SK-N-SH (cell line): ENCODE measurements around the gene RASGRP4. TPM values are rescaled to one million over a fixed set of nuclear protein-coding genes. Genes with fewer than 3 reads are reported as not detected.
A peak's percentile ranks its signal among the peaks of the same experiment; 100 is the strongest.

Experiments
- CTCF ChIA-PET: fragments of 300-600, 350-600 bp; formaldehyde crosslinking; extraction: SDS; loops from one replicate; lab custom pipeline; 2021; lab: Yijun Ruan, JAX
- POLR2A ChIA-PET: fragments of 350-600 bp; sonication (Branson Sonifier 250); formaldehyde crosslinking; extraction: SDS; loops from one replicate; lab custom pipeline; 2020; ENCODE audit warnings: antibody characterized with exemption, inconsistent platforms; lab: Yijun Ruan, JAX
- DNase-seq: peaks from one replicate; pipeline ENCODE4 v3.0.0; 2012
- H2AFZ ChIP-seq: fragments of 200-600 bp; sonication (generic); 2 replicates; pipeline ENCODE4 v1.8.1; 2016; ENCODE audit warnings: antibody characterized with exemption, mild to moderate bottlenecking, low read depth
- H3F3A ChIP-seq: fragments of 200-600 bp; sonication (generic); replicated peaks from 2 replicates; pipeline ENCODE3; 2016; ENCODE audit warnings: antibody characterized with exemption, mild to moderate bottlenecking; ENCODE audit not compliant: insufficient read depth
- H3K27ac ChIP-seq, 2 experiments: fragments of 200-500 bp in 1 of 2; fragments of 200-600 bp in 1 of 2; sonication (Bioruptor generic) in 1 of 2; sonication (generic), shearing (Covaris generic) in 1 of 2; 2 replicates each; pipeline versions ENCODE4 v1.5.1 to v1.6.1; 2014 to 2016; ENCODE audit warnings: low read depth in 2 of 2, inconsistent platforms in 1 of 2, low read length in 1 of 2, mild to moderate bottlenecking in 1 of 2, mixed read lengths in 1 of 2
- H3K27me3 ChIP-seq: fragments of 200-600 bp; sonication (generic), shearing (Covaris generic); 2 replicates; pipeline ENCODE4 v1.6.1; 2016; ENCODE audit warnings: mixed run types; ENCODE audit not compliant: insufficient read depth
- H3K36me3 ChIP-seq, 2 experiments: fragments of 200-500 bp in 1 of 2; fragments of 200-600 bp in 1 of 2; sonication (Bioruptor generic) in 1 of 2; sonication (generic) in 1 of 2; replicated peaks in 1 of 2; 2 replicates each; pipeline versions ENCODE3 to v1.5.1; 2014 to 2016; ENCODE audit warnings: low read length in 1 of 2, mild to moderate bottlenecking in 1 of 2; ENCODE audit not compliant: insufficient read depth in 2 of 2, control insufficient read depth in 1 of 2
- H3K4me1 ChIP-seq, 2 experiments: fragments of 200-500 bp in 1 of 2; fragments of 200-600 bp in 1 of 2; sonication (Bioruptor generic) in 1 of 2; sonication (generic), shearing (Covaris generic) in 1 of 2; 2 replicates each; pipeline versions ENCODE4 v1.5.1 to v1.6.1; 2014 to 2016; ENCODE audit warnings: low read depth in 1 of 2, low read length in 1 of 2, mixed run types in 1 of 2; ENCODE audit not compliant: insufficient read depth in 2 of 2, control insufficient read depth in 1 of 2
- H3K4me2 ChIP-seq: fragments of 200-600 bp; sonication (generic), shearing (Covaris generic); 2 replicates; pipeline ENCODE4 v1.6.1; 2017; ENCODE audit warnings: mixed run types
- H3K4me3 ChIP-seq, 2 experiments: fragments of 200-500 bp in 1 of 2; fragments of 200-600 bp in 1 of 2; sonication (Bioruptor generic) in 1 of 2; sonication (generic), shearing (Covaris generic) in 1 of 2; 2 replicates each; pipeline versions ENCODE4 v1.5.1 to v1.8.1; 2014 to 2016; ENCODE audit warnings: low read depth in 2 of 2, inconsistent platforms in 1 of 2, low read length in 1 of 2, mild to moderate bottlenecking in 1 of 2, mixed read lengths in 1 of 2, moderate library complexity in 1 of 2
- H3K79me2 ChIP-seq: fragments of 200-600 bp; sonication (generic); 2 replicates; pipeline ENCODE4 v1.8.1; 2017; ENCODE audit warnings: mild to moderate bottlenecking; ENCODE audit not compliant: insufficient read depth
- H3K9ac ChIP-seq: fragments of 200-600 bp; sonication (generic); 2 replicates; pipeline ENCODE4 v1.6.1; 2017; ENCODE audit warnings: mixed run types
- H3K9me2 ChIP-seq: fragments of 200-600 bp; sonication (generic); 2 replicates; pipeline ENCODE4 v1.6.1; 2017; ENCODE audit warnings: mixed run types
- H3K9me3 ChIP-seq: fragments of 200-600 bp; sonication (generic); 2 replicates; pipeline ENCODE4 v1.6.1; 2017; ENCODE audit warnings: mixed run types, mild to moderate bottlenecking, moderate library complexity
- H4K20me1 ChIP-seq: fragments of 200-600 bp; sonication (generic); 2 replicates; pipeline ENCODE4 v1.6.1; 2017; ENCODE audit warnings: mild to moderate bottlenecking, mixed run types; ENCODE audit not compliant: insufficient read depth
- FOXJ3 ChIP-seq: sonication (generic); formaldehyde crosslinking; IDR thresholded peaks from 2 replicates; pipeline ENCODE4 v1.5.1; 2020; ENCODE audit warnings: mild to moderate bottlenecking, missing genetic modification reagents
- NRF1 ChIP-seq: IDR thresholded peaks from 2 replicates; pipeline ENCODE4 v1.6.1; 2012; ENCODE audit warnings: low read depth, mild to moderate bottlenecking, low read length
- PBX3 ChIP-seq: IDR thresholded peaks from 2 replicates; pipeline ENCODE4; 2012
- POLR2AphosphoS5 ChIP-seq: IDR thresholded peaks from 2 replicates; pipeline ENCODE4 v1.6.1; 2012; ENCODE audit warnings: low read depth, low read length
- RXRA ChIP-seq: IDR thresholded peaks from 2 replicates; pipeline ENCODE4 v1.4.0; 2012; ENCODE audit warnings: low read depth, mild to moderate bottlenecking, borderline replicate concordance
- USF1 ChIP-seq: IDR thresholded peaks from 2 replicates; pipeline ENCODE4 v1.4.0; 2012; ENCODE audit warnings: low read depth, borderline replicate concordance
- USF2 ChIP-seq: fragments of 150-350 bp; IDR thresholded peaks from 2 replicates; pipeline ENCODE4 v1.6.1; 2017; ENCODE audit warnings: antibody characterized with exemption, low read length, low read depth, borderline replicate concordance
- WGBS: methylation state at CpG from one replicate; pipeline ENCODE4 v1.1.6; 2017; ENCODE audit warnings: low lambda C conversion rate; 5-methylcytosine and 5-hydroxymethylcytosine counted together
- polyA plus RNA-seq, 3 experiments: library from polyadenylated mRNA; depleted of rRNA; stranded (reverse); fragments of >200 nt; gene quantifications; 2 replicates each; pipeline ENCODE4 v1.2.3, GENCODE V29; 2012

Gene RASGRP4
- polyA plus RNA-seq, 1 of the 3 experiments (the other 2 are of a cell fraction) = not detected

- no peak overlapping the region for H2AFZ ChIP-seq
- CTCF ChIA-PET = interaction anchor here (0.7 to 1.2 kb wide), 2 partner anchors 166 to 711 kb away, joined by 3 read pairs; no protein-coding TSS in a partner anchor
- POLR2A ChIA-PET = interaction anchor here (5.1 kb wide), 1 partner anchor 11 kb away, joined by 30 read pairs; the partner anchor contains the start of genes GGN and SPRED3
Measured at GRCh38 chr19:38399537-38399936, 26.5 kb downstream of the RASGRP4 start.

GRCh38 chr19:38399081-38399480 lies 26.9 kb downstream of the RASGRP4 start:
- Histone ChIP-seq H3K9ac (no peak overlapping the region), H3K4me3 (no peak overlapping the region), H3K27me3 (no peaks in the 10 kb centered on the region)
- TF ChIP-seq FOXJ3 (no peak), POLR2AphosphoS5 (0 out of 2 replicates have a peak, but pooled peaks have one; percentile 8)
- TF ChIP-seq, all 33 proteins: peak for 1
- DNase-seq = no peak
- Histone ChIP-seq H3K36me3 (peaks cover 0 to 18% of the 10 kb centered on the region in 2 experiments), H2AFZ (no peak overlapping the region), H3K4me2 (no peak overlapping the region), H3K79me2 (peaks cover 2% of the 10 kb centered on the region; the same call in 1 of the 2 replicates), H3F3A (peaks cover 8% of the 10 kb centered on the region), H3K9me2 (no peaks in the 10 kb centered on the region), H3K9me3 (no peaks in the 10 kb centered on the region), H4K20me1 (no peaks in the 10 kb centered on the region), H3K4me1 (no peaks in the 10 kb centered on the region; a peak in 1 of 4 replicates), H3K27ac (no peak overlapping the region)
- POLR2A ChIA-PET = interaction anchor here (5.1 kb wide), 1 partner anchor 10 kb away, joined by 30 read pairs; the partner anchor contains the start of genes GGN and SPRED3
- CTCF ChIA-PET = no interaction called here
- 37% methylated on average over 6 of the region's 9 CpGs for WGBS

More at GRCh38 chr19:38399537-38399936, 26.5 kb downstream of the RASGRP4 start:
- TF ChIP-seq USF2 = no peak
- no peak for TF ChIP-seq NRF1
- TF ChIP-seq RXRA = no peak
- no peak for TF ChIP-seq USF1
- no peak for TF ChIP-seq PBX3
- TF ChIP-seq FOXJ3 = no peak
- Histone ChIP-seq H3K4me1 (no peaks in the 10 kb centered on the region; a peak in 1 of 4 replicates), H3K36me3 (peaks cover 0 to 13% of the 10 kb centered on the region in 2 experiments), H3K9ac (no peak overlapping the region), H3K79me2 (peaks cover 6% of the 10 kb centered on the region; the same call in 1 of the 2 replicates), H3F3A (peaks cover 8% of the 10 kb centered on the region), H3K27me3 (no peaks in the 10 kb centered on the region), H4K20me1 (no peaks in the 10 kb centered on the region), H3K4me3 (no peak overlapping the region), H3K27ac (no peak overlapping the region), H3K9me3 (no peaks in the 10 kb centered on the region), H3K4me2 (no peak overlapping the region), H3K9me2 (no peaks in the 10 kb centered on the region)
- 50% methylated on average over 1 of the region's 1 CpG for WGBS
- DNase-seq = no peak
